ENCODE results near the gene TMEM168.
A peak's percentile ranks its signal among the peaks of the same experiment; 100 is the strongest.

TMEM168 gene

GRCh38 chr7:112790586-112791003 is 402 bp upstream of the TMEM168 start:
- TF ChIP-seq, protein P1, sequence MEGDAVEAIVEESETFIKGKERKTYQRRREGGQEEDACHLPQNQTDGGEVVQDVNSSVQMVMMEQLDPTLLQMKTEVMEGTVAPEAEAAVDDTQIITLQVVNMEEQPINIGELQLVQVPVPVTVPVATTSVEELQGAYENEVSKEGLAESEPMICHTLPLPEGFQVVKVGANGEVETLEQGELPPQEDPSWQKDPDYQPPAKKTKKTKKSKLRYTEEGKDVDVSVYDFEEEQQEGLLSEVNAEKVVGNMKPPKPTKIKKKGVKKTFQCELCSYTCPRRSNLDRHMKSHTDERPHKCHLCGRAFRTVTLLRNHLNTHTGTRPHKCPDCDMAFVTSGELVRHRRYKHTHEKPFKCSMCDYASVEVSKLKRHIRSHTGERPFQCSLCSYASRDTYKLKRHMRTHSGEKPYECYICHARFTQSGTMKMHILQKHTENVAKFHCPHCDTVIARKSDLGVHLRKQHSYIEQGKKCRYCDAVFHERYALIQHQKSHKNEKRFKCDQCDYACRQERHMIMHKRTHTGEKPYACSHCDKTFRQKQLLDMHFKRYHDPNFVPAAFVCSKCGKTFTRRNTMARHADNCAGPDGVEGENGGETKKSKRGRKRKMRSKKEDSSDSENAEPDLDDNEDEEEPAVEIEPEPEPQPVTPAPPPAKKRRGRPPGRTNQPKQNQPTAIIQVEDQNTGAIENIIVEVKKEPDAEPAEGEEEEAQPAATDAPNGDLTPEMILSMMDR (IDR thresholded peaks at IDR 0.05; ENCODE audit: poor library complexity, severe bottlenecking), result no peak
- Histone ChIP-seq H3K36me3 (ENCODE audit: low read depth) (no peaks in the 10 kb centered on the region), H3K27ac (ENCODE audit: poor library complexity, severe bottlenecking) (peak overlapping the region; percentile 56), H3K4me1 (ENCODE audit: insufficient read depth, poor library complexity, severe bottlenecking) (no peaks in the 10 kb centered on the region), H3K9me3 (ENCODE audit: severe bottlenecking) (no peaks in the 10 kb centered on the region), H3K27me3 (ENCODE audit: insufficient read depth, poor library complexity, severe bottlenecking) (no peaks in the 10 kb centered on the region), H3K4me3 (ENCODE audit: severe bottlenecking) (peak overlapping the region; percentile 66)
- DNase-seq (ENCODE audit: low spot score) (no peak), ATAC-seq (ENCODE audit: low read depth) (no peak)

- H3K4me1 ChIP-seq (ENCODE audit: insufficient read depth, poor library complexity, severe bottlenecking), result no peaks in the 10 kb centered on the region
- H3K36me3 ChIP-seq (ENCODE audit: low read depth), result peaks cover 6% of the 10 kb centered on the region
- H3K9me3 ChIP-seq (ENCODE audit: severe bottlenecking), result no peaks in the 10 kb centered on the region
- TF ChIP-seq, protein P1 (IDR thresholded peaks at IDR 0.05; ENCODE audit: poor library complexity, severe bottlenecking), result no peak
- peak; percentile 5; the same call in 2 of the 3 replicates for ATAC-seq (ENCODE audit: low read depth)
- DNase-seq (ENCODE audit: low spot score), result no peak
- peak overlapping the region; percentile 66 for H3K4me3 ChIP-seq (ENCODE audit: severe bottlenecking)
- peak overlapping the region; percentile 56 for H3K27ac ChIP-seq (ENCODE audit: poor library complexity, severe bottlenecking)
- no peaks in the 10 kb centered on the region for H3K27me3 ChIP-seq (ENCODE audit: insufficient read depth, poor library complexity, severe bottlenecking)
Observed at GRCh38 chr7:112789453-112789816, 758 bp downstream of the TMEM168 start.

DNA sequence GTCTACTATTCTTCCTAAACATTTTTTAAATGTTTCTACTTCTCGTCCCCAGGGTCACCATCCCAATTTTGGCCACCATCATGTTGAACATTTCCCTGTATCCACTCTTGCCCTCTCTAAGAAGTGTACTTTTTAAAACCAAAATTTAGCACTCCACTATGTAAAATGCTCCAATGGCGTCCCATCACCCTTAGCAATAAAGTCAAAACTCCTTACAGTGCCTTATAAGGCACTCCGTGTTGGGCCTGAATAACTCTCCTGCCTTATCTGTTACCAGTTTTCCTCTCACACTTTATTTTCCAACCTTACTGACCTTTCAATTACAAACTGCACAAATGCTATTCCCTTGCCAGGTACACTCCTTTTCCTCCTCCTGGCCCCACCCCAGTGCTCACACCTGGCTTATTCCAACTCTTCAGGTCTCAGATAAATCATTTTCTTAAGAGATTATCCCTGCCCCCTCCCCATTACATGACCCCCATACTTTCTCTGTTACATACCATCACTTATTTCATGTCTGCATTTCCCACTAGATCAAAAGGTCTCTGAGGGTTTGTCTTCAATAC is 1.3 kb downstream of the TMEM168 start:
- H3K9me3 ChIP-seq (ENCODE audit: severe bottlenecking), result no peaks in the 10 kb centered on the region
- no peaks in the 10 kb centered on the region for H3K4me1 ChIP-seq (ENCODE audit: insufficient read depth, poor library complexity, severe bottlenecking)
- H3K4me3 ChIP-seq (ENCODE audit: severe bottlenecking), result peak overlapping the region; percentile 66
- peaks cover 12% of the 10 kb centered on the region for H3K36me3 ChIP-seq (ENCODE audit: low read depth)
- no peaks in the 10 kb centered on the region for H3K27me3 ChIP-seq (ENCODE audit: insufficient read depth, poor library complexity, severe bottlenecking)
- DNase-seq (ENCODE audit: low spot score), result no peak
- no peak for ATAC-seq (ENCODE audit: low read depth)
- peak overlapping the region; percentile 56 for H3K27ac ChIP-seq (ENCODE audit: poor library complexity, severe bottlenecking)
- TF ChIP-seq, protein P1 (IDR thresholded peaks at IDR 0.05; ENCODE audit: poor library complexity, severe bottlenecking), result no peak

DNA sequence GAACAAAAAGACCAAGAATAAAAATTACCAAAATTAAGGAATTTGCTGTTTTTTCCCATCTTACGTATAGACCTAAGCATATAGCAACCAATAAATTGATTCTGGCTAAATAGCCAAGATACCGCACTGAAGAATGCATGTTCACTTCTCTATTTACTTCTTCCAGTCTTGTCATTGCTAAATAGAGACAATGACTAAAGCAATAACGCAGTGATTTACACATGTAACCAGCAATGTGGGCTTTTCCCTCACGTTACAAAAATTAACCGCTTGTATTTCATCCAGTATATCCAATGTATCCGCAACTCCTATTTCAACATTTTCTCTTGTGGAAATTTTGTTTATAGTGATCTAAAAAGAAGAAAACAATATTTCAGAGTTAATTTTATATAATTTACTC is 5.6 kb downstream of the TMEM168 start:
- Histone ChIP-seq H3K27ac (ENCODE audit: poor library complexity, severe bottlenecking) (no peak overlapping the region), H3K4me3 (ENCODE audit: severe bottlenecking) (no peak overlapping the region), H3K27me3 (ENCODE audit: insufficient read depth, poor library complexity, severe bottlenecking) (no peaks in the 10 kb centered on the region), H3K4me1 (ENCODE audit: insufficient read depth, poor library complexity, severe bottlenecking) (peaks cover 11% of the 10 kb centered on the region), H3K9me3 (ENCODE audit: severe bottlenecking) (no peaks in the 10 kb centered on the region), H3K36me3 (ENCODE audit: low read depth) (peaks cover 32% of the 10 kb centered on the region)
- TF ChIP-seq, protein P1 (IDR thresholded peaks at IDR 0.05; ENCODE audit: poor library complexity, severe bottlenecking), result no peak
- no peak for ATAC-seq (ENCODE audit: low read depth)
- no peak for DNase-seq (ENCODE audit: low spot score)

GRCh38 chr7:112782498-112782897 is 7.7 kb downstream of the TMEM168 start:
- ATAC-seq (ENCODE audit: low read depth) (peak; percentile 78), DNase-seq (ENCODE audit: low spot score) (no peak)
- no peak overlapping the region for H3K4me3 ChIP-seq (ENCODE audit: severe bottlenecking)
- H3K36me3 ChIP-seq (ENCODE audit: low read depth), result peaks cover 36% of the 10 kb centered on the region
- TF ChIP-seq, protein P1 (IDR thresholded peaks at IDR 0.05; ENCODE audit: poor library complexity, severe bottlenecking), result no peak
- H3K9me3 ChIP-seq (ENCODE audit: severe bottlenecking), result no peaks in the 10 kb centered on the region
- no peaks in the 10 kb centered on the region for H3K27me3 ChIP-seq (ENCODE audit: insufficient read depth, poor library complexity, severe bottlenecking)
- H3K4me1 ChIP-seq (ENCODE audit: insufficient read depth, poor library complexity, severe bottlenecking), result peaks cover 11% of the 10 kb centered on the region
- H3K27ac ChIP-seq (ENCODE audit: poor library complexity, severe bottlenecking), result no peak overlapping the region

Data from RWPE2 (cell line).